Renal pelvis (tissue), 3 donors: Measurements from ENCODE around the gene NDUFV2. TPM values are rescaled to one million over a fixed set of nuclear protein-coding genes. Genes with fewer than 3 reads are reported as not detected.

Experiments
- polyA plus RNA-seq, 3 donors: library from polyadenylated mRNA; unstranded; fragments of 120-200 nt; gene quantifications; one replicate each; pipeline ENCODE4 v1.2.1, GENCODE V29; 2013; ENCODE audit not compliant: insufficient read length in 3 of 3

Gene NDUFV2
- polyA plus RNA-seq, 3 donors: 104 to 130 (median 120) TPM

Other genes starting within 250 kb of the NDUFV2 start
- 10 to 100 TPM; 28.7 to 30.7 (median 29.9) TPM for gene ANKRD12, start 34.1 kb downstream of the NDUFV2 start, polyA plus RNA-seq
- gene TWSG1, start 232.1 kb downstream of the NDUFV2 start, polyA plus RNA-seq: 10 to 100 TPM; 59.2 to 77.8 (median 67.0) TPM